SKM-1 treated with dmso at 0.1 percent for 144 hours (cell line): Measurements from ENCODE around the gene SERPINA4.

Source experiments
- DNase-seq: peaks from one replicate; lab custom pipeline; 2025; ENCODE audit not compliant: unreplicated experiment; lab: John Stamatoyannopoulos, UW

The SERPINA4 gene

GRCh38 chr14:94560751-94561655 is at the start of gene SERPINA4:
Gene SERPINA4 (plus strand): TSS chr14:94561442. CDS start chr14:94563483, 2,041 bp downstream.
- DNase-seq, result no peak

- DNase-seq, result no peak
Observed at GRCh38 chr14:94514351-94514750, 46.9 kb upstream of the SERPINA4 start.

GRCh38 chr14:94515426-94515825 is 45.8 kb upstream of the SERPINA4 start:
- no peak for DNase-seq

- DNase-seq, result no peak
Observed at GRCh38 chr14:94515856-94516255, 45.4 kb upstream of the SERPINA4 start.

GRCh38 chr14:94517248-94517640 is 44.0 kb upstream of the SERPINA4 start:
- DNase-seq, result no peak

GRCh38 chr14:94517641-94518257 is 43.5 kb upstream of the SERPINA4 start:
- DNase-seq, result no peak

GRCh38 chr14:94521375-94522114 is 39.7 kb upstream of the SERPINA4 start:
- no peak for DNase-seq

GRCh38 chr14:94522115-94522724 is 39.0 kb upstream of the SERPINA4 start:
- DNase-seq, result no peak

GRCh38 chr14:94523265-94523664 is 38.0 kb upstream of the SERPINA4 start:
- DNase-seq, result no peak

GRCh38 chr14:94524093-94524492 is 37.1 kb upstream of the SERPINA4 start:
- DNase-seq, result no peak

- no peak for DNase-seq
Observed at GRCh38 chr14:94531187-94531586, 30.1 kb upstream of the SERPINA4 start.

GRCh38 chr14:94532447-94532846 is 28.8 kb upstream of the SERPINA4 start:
- no peak for DNase-seq

GRCh38 chr14:94535506-94535905 is 25.7 kb upstream of the SERPINA4 start:
- no peak for DNase-seq

GRCh38 chr14:94536836-94537235 is 24.4 kb upstream of the SERPINA4 start:
- no peak for DNase-seq

GRCh38 chr14:94538070-94538740 is 23.0 kb upstream of the SERPINA4 start:
- no peak for DNase-seq

- DNase-seq, result no peak
Observed at GRCh38 chr14:94539181-94539580, 22.1 kb upstream of the SERPINA4 start.

- no peak for DNase-seq
Observed at GRCh38 chr14:94540031-94540794, 21.0 kb upstream of the SERPINA4 start.

GRCh38 chr14:94541234-94541975 is 19.8 kb upstream of the SERPINA4 start:
- no peak for DNase-seq

- DNase-seq, result no peak
Observed at GRCh38 chr14:94542111-94542810, 19.0 kb upstream of the SERPINA4 start.
